Measurements from ENCODE around the gene SPRR3.

DNA sequence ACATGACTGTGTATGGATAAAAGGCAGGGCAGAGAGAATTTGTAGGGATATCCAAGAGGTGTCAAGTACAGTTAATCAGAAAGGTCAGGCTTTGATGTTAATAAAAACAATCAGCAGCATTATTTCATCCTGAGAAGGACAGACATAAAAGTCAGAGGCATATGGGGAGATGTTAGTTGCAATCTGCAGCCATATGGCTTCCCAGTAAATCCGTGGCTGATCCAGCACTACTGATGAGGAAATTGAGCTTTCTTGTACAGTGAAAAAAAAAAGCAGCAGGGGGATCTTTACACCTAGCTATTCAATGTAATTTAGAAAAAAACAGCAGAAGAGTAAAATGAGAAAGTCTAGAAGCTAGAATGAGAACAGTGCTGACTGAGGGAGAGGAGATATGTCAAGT, 27.2 kb downstream of the SPRR3 start:
- TF ChIP-seq, protein P1, sequence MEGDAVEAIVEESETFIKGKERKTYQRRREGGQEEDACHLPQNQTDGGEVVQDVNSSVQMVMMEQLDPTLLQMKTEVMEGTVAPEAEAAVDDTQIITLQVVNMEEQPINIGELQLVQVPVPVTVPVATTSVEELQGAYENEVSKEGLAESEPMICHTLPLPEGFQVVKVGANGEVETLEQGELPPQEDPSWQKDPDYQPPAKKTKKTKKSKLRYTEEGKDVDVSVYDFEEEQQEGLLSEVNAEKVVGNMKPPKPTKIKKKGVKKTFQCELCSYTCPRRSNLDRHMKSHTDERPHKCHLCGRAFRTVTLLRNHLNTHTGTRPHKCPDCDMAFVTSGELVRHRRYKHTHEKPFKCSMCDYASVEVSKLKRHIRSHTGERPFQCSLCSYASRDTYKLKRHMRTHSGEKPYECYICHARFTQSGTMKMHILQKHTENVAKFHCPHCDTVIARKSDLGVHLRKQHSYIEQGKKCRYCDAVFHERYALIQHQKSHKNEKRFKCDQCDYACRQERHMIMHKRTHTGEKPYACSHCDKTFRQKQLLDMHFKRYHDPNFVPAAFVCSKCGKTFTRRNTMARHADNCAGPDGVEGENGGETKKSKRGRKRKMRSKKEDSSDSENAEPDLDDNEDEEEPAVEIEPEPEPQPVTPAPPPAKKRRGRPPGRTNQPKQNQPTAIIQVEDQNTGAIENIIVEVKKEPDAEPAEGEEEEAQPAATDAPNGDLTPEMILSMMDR (IDR thresholded peaks at IDR 0.05): no peak
- TF ChIP-seq EP300 (IDR thresholded peaks at IDR 0.05) (no peak), POLR2A (IDR thresholded peaks at IDR 0.05) (no peak)
